T-helper 2 cell treated with Interferon-gamma antibody and Interleukin-4, amounts not matched to agents 5 μg/mL and 100 μg/mL, for 36 hours (primary cell): ENCODE measurements around the gene LMOD3.

Experiments used
- DNase-seq: peaks from one replicate; pipeline ENCODE4 v3.0.0; 2021; ENCODE audit warnings: low spot score
- H3K27ac Mint-ChIP-seq: one replicate; pipeline ENCODE4 v1.8.0; 2021; ENCODE audit warnings: mild to moderate bottlenecking, mixed read lengths
- H3K27me3 Mint-ChIP-seq: one replicate; pipeline ENCODE4 v1.8.0; 2021; ENCODE audit warnings: low read depth, mixed read lengths
- H3K36me3 Mint-ChIP-seq: one replicate; pipeline ENCODE4 v1.8.0; 2021; ENCODE audit warnings: low read depth, mixed read lengths
- H3K4me1 Mint-ChIP-seq: one replicate; pipeline ENCODE4 v1.8.0; 2021; ENCODE audit warnings: low read depth, mixed read lengths
- H3K4me3 Mint-ChIP-seq: one replicate; pipeline ENCODE4 v1.8.0; 2022; ENCODE audit warnings: mild to moderate bottlenecking, moderate library complexity, mixed read lengths
- H3K9me3 Mint-ChIP-seq: one replicate; pipeline ENCODE4 v1.8.0; 2021; ENCODE audit warnings: mixed read lengths

The LMOD3 gene

GRCh38 chr3:69080233-69080920 is 42.0 kb downstream of the LMOD3 start, which contains the start of gene UBA3:
TSS of gene UBA3 (minus strand) at chr3:69080365. CDS start at chr3:69080353, 12 bp downstream.
- H3K36me3 Mint-ChIP-seq, result peaks cover 18% of the 10 kb centered on the region
- no peaks in the 10 kb centered on the region for H3K9me3 Mint-ChIP-seq
- peaks cover 62% of the 10 kb centered on the region for H3K4me1 Mint-ChIP-seq
- peak within 1 kb of the TSS; percentile 96 for H3K27ac Mint-ChIP-seq
- H3K4me3 Mint-ChIP-seq, result peak within 1 kb of the TSS; percentile 96
- DNase-seq, result peak; percentile 86
- H3K27me3 Mint-ChIP-seq, result no peaks in the 10 kb centered on the region

- H3K36me3 Mint-ChIP-seq, result peaks cover 16% of the 10 kb centered on the region
- H3K4me3 Mint-ChIP-seq, result peak overlapping the region; percentile 96
- no peaks in the 10 kb centered on the region for H3K9me3 Mint-ChIP-seq
- DNase-seq, result no peak
- no peaks in the 10 kb centered on the region for H3K27me3 Mint-ChIP-seq
- peaks cover 60% of the 10 kb centered on the region for H3K4me1 Mint-ChIP-seq
- peak overlapping the region; percentile 88 for H3K27ac Mint-ChIP-seq
Observed at GRCh38 chr3:69079269-69080159, 42.9 kb downstream of the LMOD3 start.

GRCh38 chr3:69072928-69073327 is 49.5 kb downstream of the LMOD3 start:
- no peak overlapping the region for H3K4me3 Mint-ChIP-seq

GRCh38 chr3:69066121-69066520 is 56.3 kb downstream of the LMOD3 start:
- Mint-ChIP-seq H3K4me1 (peaks cover 39% of the 10 kb centered on the region), H3K9me3 (no peaks in the 10 kb centered on the region), H3K27ac (peak overlapping the region; percentile 69), H3K4me3 (peak overlapping the region; percentile 70), H3K27me3 (no peaks in the 10 kb centered on the region), H3K36me3 (peaks cover 57% of the 10 kb centered on the region)
- no peak for DNase-seq

More at GRCh38 chr3:69072928-69073327, 49.5 kb downstream of the LMOD3 start:
- H3K9me3 Mint-ChIP-seq, result no peaks in the 10 kb centered on the region
- DNase-seq, result no peak
- no peaks in the 10 kb centered on the region for H3K27me3 Mint-ChIP-seq
- H3K36me3 Mint-ChIP-seq, result peaks cover 41% of the 10 kb centered on the region
- peak overlapping the region; percentile 1 for H3K27ac Mint-ChIP-seq
- peaks cover 30% of the 10 kb centered on the region for H3K4me1 Mint-ChIP-seq

DNA sequence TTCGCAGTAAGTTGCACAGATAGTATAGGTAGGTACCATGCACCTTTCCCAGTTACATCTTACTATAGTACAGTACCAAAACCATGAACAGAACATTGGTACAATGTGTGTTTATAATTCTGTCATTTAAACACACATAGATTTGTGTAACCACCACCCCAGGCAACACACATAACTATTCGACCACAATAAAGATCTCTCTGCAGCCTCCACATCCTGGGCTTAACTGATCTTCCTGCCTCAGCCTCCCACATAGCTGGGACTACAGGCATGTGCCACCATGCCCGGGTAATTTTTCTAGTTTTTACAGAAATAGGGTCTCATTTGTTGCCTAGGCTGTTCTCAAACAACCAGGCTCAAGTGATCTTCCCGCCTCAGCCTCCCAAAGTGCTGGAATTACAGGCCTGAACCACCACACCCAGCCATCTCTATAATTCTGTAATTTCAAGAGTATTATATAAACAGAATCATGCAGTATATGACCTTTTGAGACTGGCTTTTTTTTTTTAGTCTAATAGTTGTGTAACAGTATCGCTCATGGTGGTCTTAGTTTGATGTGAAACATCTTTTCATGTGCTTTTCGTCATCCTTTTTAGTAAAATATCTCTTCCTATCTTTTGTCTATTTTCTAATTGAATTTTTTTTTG is 57.0 kb downstream of the LMOD3 start:
- Mint-ChIP-seq H3K36me3 (peaks cover 57% of the 10 kb centered on the region), H3K9me3 (peaks cover 4% of the 10 kb centered on the region), H3K4me1 (peaks cover 39% of the 10 kb centered on the region), H3K27ac (peak overlapping the region; percentile 69), H3K4me3 (peak overlapping the region; percentile 70), H3K27me3 (no peaks in the 10 kb centered on the region)
- peak; percentile 40 for DNase-seq

GRCh38 chr3:69063636-69064035 is 58.8 kb downstream of the LMOD3 start:
- Mint-ChIP-seq H3K9me3 (peaks cover 5% of the 10 kb centered on the region), H3K27ac (peak overlapping the region; percentile 79), H3K36me3 (peaks cover 69% of the 10 kb centered on the region), H3K4me1 (peaks cover 54% of the 10 kb centered on the region), H3K27me3 (no peaks in the 10 kb centered on the region), H3K4me3 (peak overlapping the region; percentile 69)
- DNase-seq, result no peak

GRCh38 chr3:69059688-69060087 is 62.7 kb downstream of the LMOD3 start:
- Mint-ChIP-seq H3K36me3 (peaks cover 70% of the 10 kb centered on the region), H3K4me1 (peaks cover 55% of the 10 kb centered on the region), H3K27ac (peak overlapping the region; percentile 97), H3K4me3 (peak overlapping the region; percentile 24), H3K9me3 (peaks cover 5% of the 10 kb centered on the region), H3K27me3 (no peaks in the 10 kb centered on the region)
- DNase-seq, result no peak

GRCh38 chr3:69058947-69059224 is 63.5 kb downstream of the LMOD3 start:
- Mint-ChIP-seq H3K27me3 (no peaks in the 10 kb centered on the region), H3K36me3 (peaks cover 65% of the 10 kb centered on the region), H3K27ac (peak overlapping the region; percentile 97), H3K4me1 (peaks cover 49% of the 10 kb centered on the region), H3K9me3 (peaks cover 5% of the 10 kb centered on the region), H3K4me3 (peak overlapping the region; percentile 24)
- DNase-seq, result no peak

DNA sequence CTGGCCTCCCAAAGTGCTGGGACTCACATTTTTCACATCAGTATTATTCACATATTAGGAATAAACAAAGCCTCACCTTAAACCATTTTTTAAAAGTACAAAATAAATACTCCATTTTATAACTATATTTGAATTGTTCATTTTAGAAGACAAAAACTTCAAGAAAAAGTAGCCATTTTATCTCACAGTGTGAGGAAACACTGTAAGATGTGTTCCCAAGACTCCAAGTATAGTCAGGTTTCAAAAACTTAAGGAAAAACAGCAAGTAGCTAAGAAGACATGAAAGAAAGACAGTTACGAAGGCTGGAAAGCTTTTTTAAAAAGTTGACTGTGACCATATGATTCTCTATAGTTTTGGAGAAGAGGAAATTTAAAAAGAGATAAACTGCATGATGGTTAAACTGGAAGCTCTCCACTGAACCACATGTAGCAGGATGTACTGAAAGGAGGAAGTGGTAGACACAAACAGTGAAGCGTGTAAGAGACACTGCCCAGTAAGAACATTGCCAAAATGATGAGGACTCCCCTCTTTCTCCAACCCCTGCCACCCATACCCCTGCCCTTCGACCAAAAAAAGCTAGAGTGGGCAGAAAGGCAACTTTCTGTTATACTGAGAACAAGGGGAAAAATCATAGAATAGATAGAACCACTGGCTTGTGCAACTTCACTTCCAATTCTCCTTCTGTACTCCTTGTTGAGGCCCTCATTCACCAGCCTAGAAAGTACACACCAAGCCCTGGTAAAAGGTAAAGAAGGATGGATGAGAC is 64.0 kb downstream of the LMOD3 start:
- Mint-ChIP-seq H3K27ac (peak overlapping the region; percentile 97), H3K9me3 (peaks cover 5% of the 10 kb centered on the region), H3K4me1 (peaks cover 45% of the 10 kb centered on the region), H3K4me3 (peak overlapping the region; percentile 24), H3K27me3 (no peaks in the 10 kb centered on the region), H3K36me3 (peaks cover 64% of the 10 kb centered on the region)
- DNase-seq, result no peak
